GM20000 (cell line): ENCODE data around the gene FAM53B.

Source experiments
- DNase-seq: peaks from one replicate; pipeline ENCODE4 v3.0.0; 2012; ENCODE audit warnings: low spot score
- CTCF ChIP-seq: IDR thresholded peaks from 2 replicates; pipeline ENCODE4 v1.5.1; 2012; ENCODE audit warnings: mild to moderate bottlenecking, control low read depth; ENCODE audit errors: extremely low read depth, missing control alignments

The FAM53B gene

GRCh38 chr10:124607693-124608092 is 136.5 kb downstream of the FAM53B start:
- TF ChIP-seq CTCF, result no peak

GRCh38 chr10:124606822-124607221 is 137.4 kb downstream of the FAM53B start:
- DNase-seq, result no peak
- TF ChIP-seq CTCF, result no peak

More at GRCh38 chr10:124607693-124608092, 136.5 kb downstream of the FAM53B start:
- DNase-seq, result no peak

GRCh38 chr10:124605856-124606812 is 138.0 kb downstream of the FAM53B start:
- TF ChIP-seq CTCF, result no peak
- DNase-seq, result no peak

GRCh38 chr10:124605481-124605855 is 138.7 kb downstream of the FAM53B start:
- no peak for DNase-seq
- no peak for TF ChIP-seq CTCF

- DNase-seq, result no peak
- TF ChIP-seq CTCF, result no peak
Measured at GRCh38 chr10:124605001-124605370, 139.2 kb downstream of the FAM53B start.

GRCh38 chr10:124604214-124605000 is 139.8 kb downstream of the FAM53B start:
- DNase-seq, result no peak
- no peak for TF ChIP-seq CTCF
